Progenitor cell of endocrine pancreas (in vitro differentiated cells): ENCODE data around the gene EBF4. TPM values are rescaled to one million over a fixed set of nuclear protein-coding genes. Genes with fewer than 3 reads are reported as not detected.

Source experiments
- microRNA-seq: library from miRNA; unstranded; fragments of <30 nt; microRNA quantifications from one replicate; pipeline ENCODE4 v1.1.0, GENCODE V29; 2020; ENCODE audit warnings: borderline number of aligned reads; ENCODE audit not compliant: unreplicated experiment
- total RNA-seq: library from RNA; stranded (reverse); gene quantifications from 2 replicates; pipeline ENCODE4 v1.2.1, GENCODE V29; 2021

Gene EBF4
- total RNA-seq, 1 donor from 2014 or later, result 63.8 TPM

Small RNA genes within 50 kb of the gene (microRNA-seq; reads per million reads assigned to microRNA genes)
- gene MIR1292, result 35.8 reads per million, percentile 40 among the genes with 10 or more reads in this experiment

Other genes starting within 250 kb of the EBF4 start
- gene SNRPB, start 222.0 kb upstream of the EBF4 start, total RNA-seq, result 169 and 180 TPM in 2 replicates
- 13.1 and 14.4 TPM in 2 replicates for gene ZNF343, start 183.9 kb upstream of the EBF4 start, total RNA-seq
- gene TMC2, start 156.2 kb upstream of the EBF4 start, total RNA-seq, result not detected in 2 replicates
- gene NOP56, start 40.1 kb upstream of the EBF4 start, total RNA-seq, result 271 and 282 TPM in 2 replicates
- 98.9 and 108 TPM in 2 replicates for gene IDH3B, start 28.6 kb upstream of the EBF4 start, total RNA-seq
- gene CPXM1, start 107.8 kb downstream of the EBF4 start, total RNA-seq, result 130 and 131 TPM in 2 replicates
- not detected in 2 replicates for gene C20orf141, start 122.2 kb downstream of the EBF4 start, total RNA-seq
- not detected in 2 replicates for gene TMEM239, start 123.6 kb downstream of the EBF4 start, total RNA-seq
- gene PCED1A, start 147.9 kb downstream of the EBF4 start, total RNA-seq, result 81.1 and 89.2 TPM in 2 replicates
- gene VPS16, start 148.0 kb downstream of the EBF4 start, total RNA-seq, result 47.8 and 48.5 TPM in 2 replicates
- 71.7 and 73.2 TPM in 2 replicates for gene PTPRA, start 180.7 kb downstream of the EBF4 start, total RNA-seq